ENCODE measurements around the gene ENDOV. TPM values are rescaled to one million over a fixed set of nuclear protein-coding genes. Genes with fewer than 3 reads are reported as not detected.

Gene ENDOV
- total and polyA plus RNA-seq, 2 donors (not counting 3 experiments of a cell fraction or from before 2014, with no cell fraction given): 20.4 to 25.9 TPM

GRCh38 chr17:80427366-80428282 is 12.7 kb downstream of the ENDOV start:
- CTCF ChIA-PET: interaction anchor here (0.6 to 5.3 kb wide), 51 partner anchors 10 to 670 kb away, joined by 3 to 66 read pairs (median 5); partner anchors contain the start of genes CHMP6, ENDOV and NPTX1
- Histone ChIP-seq H3K9ac (replicated peaks; ENCODE audit: extremely low read depth, insufficient read depth, low read length) (no peak overlapping the region), H3K27ac (ENCODE audit: insufficient read depth, low read depth, low read length) (no peak overlapping the region), H3K4me2 (ENCODE audit: insufficient read depth, low read length) (no peak overlapping the region), H3K4me1 (ENCODE audit: control insufficient read depth, extremely low read depth, insufficient read depth, low read length) (no peaks in the 10 kb centered on the region), H3K4me3 (replicated peaks in 1 of 3; ENCODE audit: insufficient read depth in 1 of 3, low read depth in 1 of 3, low read length in 3 of 3) (no peak overlapping the region), H3K79me2 (ENCODE audit: control insufficient read depth, insufficient read depth, low read length) (no peaks in the 10 kb centered on the region), H3K27me3 (ENCODE audit: control insufficient read depth in 2 of 2, insufficient read depth in 2 of 2, low read length in 2 of 2) (no peaks in the 10 kb centered on the region), H3K9me3 (replicated peaks; ENCODE audit: control insufficient read depth, insufficient read depth, low read length) (no peaks in the 10 kb centered on the region), H4K20me1 (replicated peaks; ENCODE audit: control insufficient read depth, extremely low read depth, insufficient read depth, low read length) (no peaks in the 10 kb centered on the region), H3K9me1 (replicated peaks; ENCODE audit: control insufficient read depth, extremely low read depth, insufficient read depth, low read length) (no peaks in the 10 kb centered on the region), H3K36me3 (ENCODE audit: control insufficient read depth in 2 of 2, extremely low read depth in 1 of 2, insufficient read depth in 2 of 2, low read length in 2 of 2) (no peaks in the 10 kb centered on the region), H2AFZ (ENCODE audit: low read depth, low read length) (no peak overlapping the region)
- intact Hi-C loops (cut with micrococcal nuclease) (loop anchor here (1.0 to 10.0 kb wide), 6 partner anchors 148 to 554 kb away; no protein-coding TSS in a partner anchor), dilution Hi-C loops (cut with MboI; ENCODE audit: extremely low pct_ligation_motif_present, low sequenced_read_pairs) (no loop called here)
- POLR2A ChIA-PET: no interaction called here
- DNase-seq (ENCODE audit: low read depth, low spot score) (no peak), FAIRE-seq (no peak)
- no TSS peak for BruUV-seq (replicated peaks)
- TF ChIP-seq MYC (IDR thresholded peaks at IDR 0.05; ENCODE audit: low read depth, low read length) (no peak), POLR2A (IDR thresholded peaks at IDR 0.05; ENCODE audit: low read depth, low read length) (no peak), GATA2 (IDR thresholded peaks at IDR 0.05; ENCODE audit: insufficient read depth, insufficient read length, low read depth, low read length) (no peak), POLR2AphosphoS5 (IDR thresholded peaks at IDR 0.05; ENCODE audit: insufficient read depth, low read depth, low read length) (no peak), JUN (IDR thresholded peaks at IDR 0.05; ENCODE audit: borderline replicate concordance, insufficient read depth, insufficient read length, low read depth) (no peak), FOS (IDR thresholded peaks at IDR 0.05; ENCODE audit: borderline replicate concordance, insufficient read depth, low read length) (no peak)
- TF ChIP-seq, protein P1, sequence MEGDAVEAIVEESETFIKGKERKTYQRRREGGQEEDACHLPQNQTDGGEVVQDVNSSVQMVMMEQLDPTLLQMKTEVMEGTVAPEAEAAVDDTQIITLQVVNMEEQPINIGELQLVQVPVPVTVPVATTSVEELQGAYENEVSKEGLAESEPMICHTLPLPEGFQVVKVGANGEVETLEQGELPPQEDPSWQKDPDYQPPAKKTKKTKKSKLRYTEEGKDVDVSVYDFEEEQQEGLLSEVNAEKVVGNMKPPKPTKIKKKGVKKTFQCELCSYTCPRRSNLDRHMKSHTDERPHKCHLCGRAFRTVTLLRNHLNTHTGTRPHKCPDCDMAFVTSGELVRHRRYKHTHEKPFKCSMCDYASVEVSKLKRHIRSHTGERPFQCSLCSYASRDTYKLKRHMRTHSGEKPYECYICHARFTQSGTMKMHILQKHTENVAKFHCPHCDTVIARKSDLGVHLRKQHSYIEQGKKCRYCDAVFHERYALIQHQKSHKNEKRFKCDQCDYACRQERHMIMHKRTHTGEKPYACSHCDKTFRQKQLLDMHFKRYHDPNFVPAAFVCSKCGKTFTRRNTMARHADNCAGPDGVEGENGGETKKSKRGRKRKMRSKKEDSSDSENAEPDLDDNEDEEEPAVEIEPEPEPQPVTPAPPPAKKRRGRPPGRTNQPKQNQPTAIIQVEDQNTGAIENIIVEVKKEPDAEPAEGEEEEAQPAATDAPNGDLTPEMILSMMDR (IDR thresholded peaks at IDR 0.05; ENCODE audit: extremely low read depth in 1 of 2, insufficient read depth in 1 of 2, low read depth in 1 of 2, low read length in 2 of 2): no peak

All from endothelial cell of umbilical vein (primary cell).